HCT116 (cell line): ENCODE measurements around the gene KRTAP10-1. TPM values are rescaled to one million over a fixed set of nuclear protein-coding genes. Genes with fewer than 3 reads are reported as not detected.

Experiments used
- ATAC-seq: fragments of 200-7000 bp; cut with Tn5 transposase; 2 replicates; pipeline ENCODE4 v1.9.1; 2020; ENCODE audit warnings: mild to moderate bottlenecking, moderate library complexity
- BruUV-seq: library from RNA; stranded (reverse); fragments of 400-500 nt; replicated peaks from 2 replicates; lab custom pipeline; 2021; lab: Mats Ljungman, UMichigan
- CTCF ChIA-PET: fragments of 300-600 bp; sonication (Branson Sonifier 250); formaldehyde crosslinking; loops from one replicate; lab custom pipeline; 2021; ENCODE audit warnings: antibody characterized with exemption; lab: Charles Lee
- POLR2A ChIA-PET: fragments of 300-600, 350-600 bp; sonication (Branson Sonifier 250); formaldehyde crosslinking; loops from one replicate; lab custom pipeline; 2021; ENCODE audit warnings: antibody characterized with exemption; lab: Charles Lee
- RAD21 ChIA-PET, 2 experiments: fragments of 300-600 bp; sonication (Branson Sonifier 250); formaldehyde crosslinking; loops; one replicate each; lab custom pipeline; 2023; ENCODE audit warnings: low total read pairs in 2 of 2; ENCODE audit not compliant: uncharacterized antibody in 2 of 2, unreplicated experiment in 2 of 2, low non-redundant PET in 1 of 2; lab: Charles Lee
- DNase-seq: peaks from one replicate; pipeline ENCODE4 v3.0.0-alpha.2; 2010; ENCODE audit warnings: low read depth, low spot score
- H2AFZ ChIP-seq: fragments of 200-600 bp; shearing (Covaris generic), sonication (generic); 2 replicates; pipeline ENCODE4 v1.6.1; 2017; ENCODE audit warnings: low read depth, mixed run types, mixed read lengths, antibody characterized with exemption, low read length; ENCODE audit not compliant: poor library complexity, severe bottlenecking
- H3K27ac ChIP-seq: 2 replicates; pipeline ENCODE4 v1.5.1; 2012; ENCODE audit warnings: low read depth, low read length
- H3K27me3 ChIP-seq: fragments of 200-600 bp; sonication (generic); 2 replicates; pipeline ENCODE4 v1.6.1; 2016; ENCODE audit warnings: mixed run types, low read length, mixed read lengths; ENCODE audit not compliant: insufficient read depth
- H3K36me3 ChIP-seq, 2 experiments: fragments of 200-500 bp in 1 of 2; fragments of 200-600 bp in 1 of 2; sonication (Bioruptor generic) in 1 of 2; sonication (generic) in 1 of 2; 2 replicates each; pipeline versions ENCODE4 v1.5.1 to v1.6.1; 2014 to 2016; ENCODE audit warnings: low read length in 2 of 2, inconsistent platforms in 1 of 2, mixed read lengths in 1 of 2, mixed run types in 1 of 2; ENCODE audit not compliant: insufficient read depth in 2 of 2, control insufficient read depth in 1 of 2
- H3K4me1 ChIP-seq, 2 experiments: fragments of 200-600 bp in 1 of 2; sonication (generic) in 1 of 2; 2 replicates each; pipeline versions ENCODE4 v1.5.1 to v1.6.1; 2012 to 2017; ENCODE audit warnings: low read length in 2 of 2, inconsistent platforms in 1 of 2, mild to moderate bottlenecking in 1 of 2, mixed read lengths in 1 of 2, mixed run types in 1 of 2, moderate library complexity in 1 of 2; ENCODE audit not compliant: insufficient read depth in 2 of 2, control insufficient read depth in 1 of 2
- H3K4me2 ChIP-seq: fragments of 200-600 bp; sonication (generic); 2 replicates; pipeline ENCODE4 v1.6.1; 2017; ENCODE audit warnings: mixed run types, low read length, mixed read lengths
- H3K4me3 ChIP-seq, 2 experiments: fragments of 200-600 bp in 1 of 2; sonication (generic) in 1 of 2; replicated peaks in 1 of 2; 2 replicates each; pipeline ENCODE4 v1.5.1; 2011 to 2016; ENCODE audit warnings: low read length in 2 of 2, control low read depth in 1 of 2, low read depth in 1 of 2, mild to moderate bottlenecking in 1 of 2, mixed read lengths in 1 of 2, mixed run types in 1 of 2
- H3K79me2 ChIP-seq: fragments of 200-600 bp; sonication (generic); 2 replicates; pipeline ENCODE4 v1.6.1; 2017; ENCODE audit warnings: mild to moderate bottlenecking, mixed run types, low read length, moderate library complexity, mixed read lengths; ENCODE audit not compliant: insufficient read depth
- H3K9ac ChIP-seq: fragments of 200-600 bp; sonication (generic); 2 replicates; pipeline ENCODE4 v1.6.1; 2016; ENCODE audit warnings: low read length, mixed read lengths
- H3K9me2 ChIP-seq: fragments of 200-600 bp; sonication (generic), shearing (Covaris generic); 2 replicates; pipeline ENCODE4 v1.6.1; 2017; ENCODE audit warnings: mixed run types, mild to moderate bottlenecking, moderate library complexity; ENCODE audit not compliant: insufficient read depth
- H3K9me3 ChIP-seq, 2 experiments: fragments of 200-500 bp in 1 of 2; fragments of 200-600 bp in 1 of 2; sonication (Bioruptor generic) in 1 of 2; sonication (generic) in 1 of 2; 2 replicates each; pipeline ENCODE4 v1.6.1; 2014 to 2017; ENCODE audit warnings: low read length in 2 of 2, mixed read lengths in 2 of 2, inconsistent platforms in 1 of 2, low read depth in 1 of 2, mild to moderate bottlenecking in 1 of 2, mixed run types in 1 of 2, moderate library complexity in 1 of 2; ENCODE audit not compliant: control insufficient read depth in 1 of 2, insufficient read depth in 1 of 2
- H4K20me1 ChIP-seq: fragments of 200-600 bp; sonication (generic), shearing (Covaris generic); 2 replicates; pipeline ENCODE4 v1.6.1; 2017; ENCODE audit warnings: mixed run types, mild to moderate bottlenecking, moderate library complexity; ENCODE audit not compliant: insufficient read depth
- ATF3 ChIP-seq: IDR thresholded peaks from 2 replicates; pipeline ENCODE4 v1.6.1; 2012
- CEBPB ChIP-seq: IDR thresholded peaks from 2 replicates; pipeline ENCODE4 v1.6.1; 2012; ENCODE audit warnings: low read depth
- CTCF ChIP-seq, 3 experiments: fragments of 200-600 bp in 1 of 3; sonication (generic) in 1 of 3; IDR thresholded peaks in 2 of 3; conservative IDR thresholded peaks in 1 of 3; 2 replicates each; pipeline ENCODE4 v1.5.1; 2012 to 2017; ENCODE audit warnings: low read depth in 2 of 3, low read length in 2 of 3, antibody characterized with exemption in 1 of 3, borderline replicate concordance in 1 of 3, control low read depth in 1 of 3, mild to moderate bottlenecking in 1 of 3, mixed read lengths in 1 of 3, mixed run types in 1 of 3, moderate library complexity in 1 of 3; ENCODE audit not compliant: insufficient read depth in 1 of 3
- ELF1 ChIP-seq: IDR thresholded peaks from 2 replicates; pipeline ENCODE4 v1.6.1; 2012; ENCODE audit warnings: low read depth, borderline replicate concordance
- EZH2phosphoT487 ChIP-seq: fragments of 200-600 bp; IDR thresholded peaks from 2 replicates; pipeline ENCODE4 v1.6.1; 2018; ENCODE audit warnings: antibody characterized with exemption, borderline replicate concordance
- FOSL1 ChIP-seq: IDR thresholded peaks from 2 replicates; pipeline ENCODE4 v1.6.1; 2012; ENCODE audit warnings: low read depth
- MAX ChIP-seq: IDR thresholded peaks from 2 replicates; pipeline ENCODE4 v1.6.1; 2012
- POLR2AphosphoS5 ChIP-seq: IDR thresholded peaks from 2 replicates; pipeline ENCODE4 v1.6.1; 2011; ENCODE audit warnings: mild to moderate bottlenecking, low read depth, low read length, moderate library complexity
- SIN3A ChIP-seq: IDR thresholded peaks from 2 replicates; pipeline ENCODE4 v1.6.1; 2012; ENCODE audit warnings: low read depth
- SRF ChIP-seq: IDR thresholded peaks from 2 replicates; pipeline ENCODE4 v1.6.1; 2012; ENCODE audit warnings: low read depth
- TCF7L2 ChIP-seq: IDR thresholded peaks from 2 replicates; pipeline ENCODE4 v1.7.0; 2011; ENCODE audit warnings: borderline replicate concordance, inconsistent platforms; ENCODE audit not compliant: insufficient read depth, insufficient read length; ENCODE audit errors: extremely low read depth
- YY1 ChIP-seq: IDR thresholded peaks from 2 replicates; pipeline ENCODE4 v1.6.1; 2011; ENCODE audit warnings: low read length, low read depth, moderate library complexity, mild to moderate bottlenecking; ENCODE audit not compliant: insufficient replicate concordance; ENCODE audit errors: extremely low read depth
- ZFX ChIP-seq: fragments of 450-650 bp; IDR thresholded peaks from 2 replicates; pipeline ENCODE4 v1.6.1; 2017
- intact Hi-C: fragments of 100-400 bp; cut with micrococcal nuclease; formaldehyde crosslinking; loops from 2 replicates; pipeline ENCODE4 v1.10.0; 2022
- total RNA-seq: library from RNA; stranded (reverse); gene quantifications from one replicate; pipeline ENCODE4 v1.2.1, GENCODE V29; 2021; ENCODE audit not compliant: unreplicated experiment

Gene KRTAP10-1
- total RNA-seq, 1 experiment from 2014 or later = not detected

GRCh38 chr21:44564099-44564498 is 24.1 kb upstream of the KRTAP10-1 start:
- no peaks in the 10 kb centered on the region for H3K79me2 ChIP-seq
- H3K4me3 ChIP-seq = no peak overlapping the region
- H3K4me2 ChIP-seq = no peak overlapping the region
- DNase-seq = no peak
- ATAC-seq = no peak
- no peaks in the 10 kb centered on the region for H3K4me1 ChIP-seq
- no peak overlapping the region for H2AFZ ChIP-seq
- intact Hi-C loops = loop anchor here (10.0 kb wide), 1 partner anchor 111 kb away; no protein-coding TSS in a partner anchor
- ChIA-PET CTCF (no interaction called here), RAD21 (no interaction called here), POLR2A (no interaction called here)
- H3K27me3 ChIP-seq = no peaks in the 10 kb centered on the region; the same call in 1 of the 2 replicates
- no peaks in the 10 kb centered on the region for H3K9me2 ChIP-seq
- H3K9me3 ChIP-seq = no peaks in the 10 kb centered on the region
- H3K9ac ChIP-seq = no peak overlapping the region
- TF ChIP-seq ELF1 (no peak), YY1 (no peak), ATF3 (no peak), CTCF (IDR thresholded peaks at IDR 0.05 in 2 of 3, conservative IDR thresholded peaks at IDR 0.05 in 1 of 3; ENCODE audit: borderline replicate concordance in 1 of 3, insufficient read depth in 1 of 3, low read depth in 2 of 3, low read length in 2 of 3) (no peak), SIN3A (no peak), TCF7L2 (no peak), EZH2phosphoT487 (no peak), ZFX (no peak), CEBPB (no peak), MAX (no peak), FOSL1 (no peak), POLR2AphosphoS5 (no peak), SRF (no peak)
- TF ChIP-seq, all 23 proteins: peak for 0
- no TSS peak for BruUV-seq
- no peaks in the 10 kb centered on the region for H3K36me3 ChIP-seq
- no peaks in the 10 kb centered on the region for H4K20me1 ChIP-seq
- no peak overlapping the region for H3K27ac ChIP-seq
